Stimulated activated CD8-positive, alpha-beta memory T cell treated with anti-CD3 and anti-CD28 coated beads, Interleukin-7, amount 100 ng/mL, for 4 hours (primary cell): ENCODE measurements around the gene C3orf49.

Source experiments
- DNase-seq, 2 donors: peaks; one replicate each; pipeline ENCODE4 v3.0.0-alpha.2; 2020; ENCODE audit warnings: low read depth in 2 of 2

The C3orf49 gene

GRCh38 chr3:63819151-63819398 is at the start of gene C3orf49:
Gene C3orf49, plus strand, starts transcription at chr3:63819299. Its CDS starts 173 bp downstream, at chr3:63819472.
- no peak for DNase-seq

- DNase-seq: no peak
Observed at GRCh38 chr3:63774781-63775180, 44.3 kb upstream of the C3orf49 start.

- no peak for DNase-seq
Observed at GRCh38 chr3:63779227-63779626, 39.9 kb upstream of the C3orf49 start.

- no peak for DNase-seq
Observed at GRCh38 chr3:63791974-63792373, 27.1 kb upstream of the C3orf49 start.

GRCh38 chr3:63795438-63795837 is 23.7 kb upstream of the C3orf49 start:
- DNase-seq: no peak

GRCh38 chr3:63798544-63798943 is 20.6 kb upstream of the C3orf49 start:
- DNase-seq: no peak

GRCh38 chr3:63798949-63799348 is 20.1 kb upstream of the C3orf49 start:
- no peak for DNase-seq

- DNase-seq: no peak
Observed at GRCh38 chr3:63800097-63800496, 19.0 kb upstream of the C3orf49 start.

DNA sequence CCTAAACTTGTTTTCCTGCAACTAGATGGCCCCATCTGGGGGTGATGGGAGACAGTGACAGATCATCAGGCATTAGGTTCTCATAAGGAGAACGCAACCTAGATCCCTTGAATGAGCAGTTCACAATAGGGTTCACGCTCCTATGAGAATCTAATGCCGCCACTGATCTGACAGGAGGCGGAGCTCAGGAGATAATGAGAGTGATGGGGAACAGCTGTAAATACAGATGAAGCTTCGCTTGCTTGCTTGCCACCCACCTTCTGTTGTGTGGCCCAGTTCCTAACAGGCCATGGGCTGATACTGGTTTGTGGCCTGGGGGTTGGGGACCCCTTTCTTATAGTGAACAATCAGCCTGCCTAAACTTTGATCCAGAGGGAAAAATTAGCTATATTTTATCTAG is 15.2 kb upstream of the C3orf49 start:
- no peak for DNase-seq

DNA sequence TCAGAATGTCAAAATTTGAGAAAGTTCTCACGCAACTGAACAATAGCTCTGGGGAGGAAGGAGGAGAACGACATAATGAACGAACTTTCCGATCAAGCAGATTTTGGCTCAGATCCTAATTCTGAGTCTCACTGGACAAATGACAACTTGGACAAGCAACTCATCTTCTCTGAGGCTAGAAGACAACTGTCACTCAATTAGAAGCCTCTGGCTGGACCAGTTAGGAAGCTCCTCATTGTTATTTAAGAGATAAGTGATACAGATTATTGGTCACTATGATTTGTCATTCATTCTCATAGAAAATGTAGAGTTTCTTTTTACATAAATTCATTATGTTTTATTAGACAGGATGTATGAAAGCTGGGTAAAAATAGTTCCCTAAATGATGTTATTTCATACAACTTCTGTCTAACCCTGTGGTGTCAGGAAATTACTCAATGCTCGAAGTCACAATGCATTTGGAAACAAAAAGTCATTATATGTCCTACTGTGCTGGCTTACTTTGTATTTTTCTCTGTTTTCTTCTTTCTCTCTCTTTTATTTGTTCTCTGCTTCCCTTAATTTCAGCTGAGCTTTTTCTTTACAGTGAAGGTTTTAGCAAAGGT is 11.0 kb upstream of the C3orf49 start:
- no peak for DNase-seq

DNA sequence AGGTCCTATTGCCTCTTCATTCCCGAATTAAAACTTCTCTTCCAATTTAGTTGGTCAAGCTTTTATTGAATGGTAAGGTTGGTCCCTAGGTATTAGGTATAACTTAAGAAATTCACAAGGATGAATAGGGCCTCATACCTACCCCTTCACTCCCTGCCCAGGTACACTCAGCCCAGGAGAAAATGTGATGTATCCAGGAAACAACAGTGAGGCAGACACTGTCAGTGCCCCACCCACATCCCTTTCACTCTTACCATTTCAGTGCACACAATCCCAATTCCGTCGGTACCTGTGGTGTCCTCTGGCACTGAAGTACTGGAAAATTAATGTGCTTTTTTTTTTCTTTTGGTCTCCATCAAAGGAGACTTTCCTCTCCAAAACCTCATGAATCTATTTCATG is 10.5 kb upstream of the C3orf49 start:
- DNase-seq: no peak

- no peak for DNase-seq
Observed at GRCh38 chr3:63809607-63810006, 9.5 kb upstream of the C3orf49 start.

DNA sequence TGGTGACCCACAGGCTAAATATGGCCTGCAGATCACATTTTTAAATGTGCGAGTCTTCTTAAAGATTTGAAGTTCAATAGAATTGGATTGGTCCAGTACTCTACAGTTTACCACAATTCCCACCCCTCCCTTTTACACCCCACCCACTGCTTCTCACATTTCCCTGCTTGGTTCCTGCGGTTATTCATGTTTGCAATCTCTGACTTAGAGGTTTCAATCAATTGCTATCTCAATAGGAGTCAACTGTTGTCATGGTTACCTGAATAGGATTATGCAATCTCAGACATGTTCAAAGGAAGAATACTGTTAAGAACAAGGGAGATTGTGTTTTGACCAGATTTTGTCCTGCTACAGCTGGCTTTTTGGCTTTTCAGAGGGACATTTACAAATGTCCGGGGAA is 4.9 kb upstream of the C3orf49 start:
- no peak for DNase-seq

DNA sequence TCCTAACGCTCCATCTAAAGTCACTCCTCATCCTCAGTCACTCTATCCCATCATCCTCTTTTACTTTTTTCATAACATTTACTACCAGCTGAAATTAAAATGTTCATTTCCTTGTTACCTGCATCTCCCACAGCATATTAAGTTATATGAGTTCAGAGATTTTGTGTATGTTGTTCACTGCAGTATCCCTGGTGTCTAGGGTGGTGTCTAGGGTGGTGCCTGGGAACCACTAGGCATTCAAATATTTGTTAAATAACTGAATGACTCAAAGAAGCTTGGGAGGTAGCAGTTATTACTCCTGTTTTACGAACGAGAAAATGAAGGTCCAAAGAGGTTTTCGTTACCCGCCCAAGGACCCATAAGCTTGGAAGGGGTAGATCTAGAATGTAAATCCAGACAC is 1.9 kb upstream of the C3orf49 start:
- DNase-seq: no peak

DNA sequence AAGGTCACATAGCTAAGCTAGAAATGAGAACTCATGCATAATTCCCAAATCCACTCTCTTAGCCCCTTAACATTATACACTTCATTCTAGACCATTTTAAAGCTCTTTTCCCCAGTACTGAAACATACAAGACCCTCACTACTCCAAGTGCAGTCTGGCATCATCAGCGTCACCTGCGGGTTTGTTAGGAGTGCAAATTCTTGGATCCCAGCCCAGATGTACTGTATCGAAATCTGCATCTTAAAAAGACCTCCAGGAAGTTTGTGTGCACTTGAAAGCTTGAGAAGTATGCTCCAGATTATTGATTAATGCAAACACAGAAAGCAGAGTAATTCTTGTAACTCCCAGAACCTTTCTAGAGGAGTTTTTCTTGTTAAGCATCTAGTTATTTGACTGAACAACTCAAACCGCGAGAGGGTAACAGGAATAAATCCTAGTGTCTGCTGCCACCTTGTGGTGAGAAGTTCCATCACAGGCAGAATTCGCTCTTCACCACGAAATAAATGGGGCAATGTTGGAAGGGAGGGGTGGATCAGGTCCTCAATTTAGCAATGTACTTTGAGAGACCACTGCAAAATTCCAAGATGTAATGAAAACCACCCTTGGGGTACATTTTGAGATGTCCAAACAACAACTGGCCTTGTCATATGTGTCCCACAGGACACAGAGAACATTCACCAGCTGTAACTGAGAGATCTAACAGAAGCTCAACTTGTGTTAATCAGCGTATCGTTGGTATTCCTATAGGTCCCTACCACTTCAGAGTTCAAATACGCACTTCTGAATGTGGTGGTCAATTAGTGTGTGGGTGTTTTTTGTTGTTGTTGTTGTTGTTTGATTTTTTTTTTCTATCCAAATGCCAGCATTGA is 583 bp upstream of the C3orf49 start:
- peak; percentile 10 to 21 for DNase-seq

- no peak for DNase-seq
Observed at GRCh38 chr3:63824309-63824708, 5.2 kb downstream of the C3orf49 start.

- no peak for DNase-seq
Observed at GRCh38 chr3:63830526-63830925, 11.4 kb downstream of the C3orf49 start.

- DNase-seq: no peak
Observed at GRCh38 chr3:63832395-63832794, 13.3 kb downstream of the C3orf49 start.

DNA sequence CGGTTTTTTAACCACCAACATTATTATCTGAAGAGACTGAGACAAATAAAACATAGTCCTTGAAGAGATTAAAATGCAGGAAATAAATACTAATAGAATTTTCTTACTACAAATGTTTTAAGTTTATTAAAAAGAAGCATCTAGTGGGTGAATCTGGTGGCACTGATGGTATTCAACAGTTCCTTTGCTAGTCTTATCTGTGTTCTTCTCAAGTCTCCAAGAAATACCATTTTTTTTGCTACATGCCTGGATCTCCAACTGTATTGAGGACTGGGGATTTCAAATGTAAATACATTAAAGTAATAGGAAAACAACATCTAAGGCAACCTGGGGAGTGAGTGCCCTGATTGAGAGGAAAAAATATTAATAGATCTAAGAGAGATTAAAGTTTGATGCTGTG is 22.6 kb downstream of the C3orf49 start:
- DNase-seq: no peak

DNA sequence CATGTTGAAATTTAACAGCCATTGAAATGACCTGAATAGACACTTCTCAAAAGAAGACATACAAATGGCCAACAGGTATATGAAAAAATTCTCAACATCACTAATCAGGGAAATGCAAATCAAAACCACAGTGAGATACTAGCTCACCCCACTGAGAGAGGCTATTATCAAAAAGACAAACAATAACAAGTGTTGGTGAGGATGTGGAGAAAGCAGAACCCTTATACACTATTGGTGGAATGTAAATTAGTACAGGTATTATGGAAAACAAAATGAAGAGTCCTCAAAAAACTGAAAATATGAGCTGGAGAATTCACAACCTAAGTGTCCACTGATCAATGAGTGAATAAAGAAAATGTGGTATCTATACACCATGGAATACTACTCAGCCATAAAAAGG is 23.0 kb downstream of the C3orf49 start:
- no peak for DNase-seq

DNA sequence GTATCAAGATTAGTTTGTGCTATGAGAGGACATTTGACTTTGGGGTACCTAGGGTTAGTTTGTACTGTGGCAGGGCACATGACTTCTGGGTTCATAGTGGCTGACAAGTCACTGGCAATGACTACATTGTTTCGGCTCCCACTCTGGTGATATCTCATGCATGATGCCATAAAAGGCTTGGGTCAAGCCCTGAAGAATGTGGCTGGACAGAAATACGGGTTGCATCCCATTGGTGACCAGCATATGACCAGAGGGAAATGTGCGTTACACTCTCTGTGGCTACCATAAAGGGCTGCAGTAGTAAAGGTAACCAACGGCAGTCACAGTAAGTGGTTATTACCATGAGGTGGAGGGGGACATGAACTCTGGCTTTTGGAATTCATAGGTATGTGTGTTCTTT is 26.1 kb downstream of the C3orf49 start:
- no peak for DNase-seq

GRCh38 chr3:63847718-63848450 is 28.8 kb downstream of the C3orf49 start:
- no peak for DNase-seq

GRCh38 chr3:63849175-63849574 is 30.1 kb downstream of the C3orf49 start:
- DNase-seq: no peak
